ELR (cell line): ENCODE measurements around the gene CCDC116.
A peak's percentile ranks its signal among the peaks of the same experiment; 100 is the strongest.
"Not testable (repeated sequence)": the region's sequence is repeated elsewhere in the genome, so short reads cannot be mapped to it uniquely, and the experiment has no call there.

Source experiments
- DNase-seq: peaks from one replicate; pipeline ENCODE4 v3.0.0-alpha.2; 2015; ENCODE audit warnings: low read depth

CCDC116 gene

GRCh38 chr22:21609556-21610157 is 22.9 kb upstream of the CCDC116 start:
- DNase-seq, result not testable (repeated sequence)

GRCh38 chr22:21611210-21611977 is 21.2 kb upstream of the CCDC116 start:
- DNase-seq, result no peak

- no peak for DNase-seq
These were observed 19.7 kb upstream of the CCDC116 start for GRCh38 chr22:21612858-21613257.

- DNase-seq, result no peak
These were observed 18.9 kb upstream of the CCDC116 start for GRCh38 chr22:21613553-21614233.

- DNase-seq, result no peak
These were observed 16.8 kb upstream of the CCDC116 start for GRCh38 chr22:21615731-21616130.

GRCh38 chr22:21617337-21617736 is 15.2 kb upstream of the CCDC116 start:
- not testable (repeated sequence) for DNase-seq

GRCh38 chr22:21621025-21621424 is 11.5 kb upstream of the CCDC116 start:
- no peak for DNase-seq

- DNase-seq, result no peak
These were observed 10.3 kb upstream of the CCDC116 start for GRCh38 chr22:21622011-21622918.

- no peak for DNase-seq
These were observed 9.5 kb upstream of the CCDC116 start for GRCh38 chr22:21622919-21623647.

GRCh38 chr22:21623648-21623970 is 9.0 kb upstream of the CCDC116 start:
- no peak for DNase-seq

- DNase-seq, result peak; percentile 52
These were observed 8.3 kb upstream of the CCDC116 start for GRCh38 chr22:21624120-21624879.

- peak; percentile 23 for DNase-seq
These were observed 7.4 kb upstream of the CCDC116 start for GRCh38 chr22:21624880-21625791.

GRCh38 chr22:21626073-21626734 is 6.4 kb upstream of the CCDC116 start:
- no peak for DNase-seq

GRCh38 chr22:21626735-21627469 is 5.7 kb upstream of the CCDC116 start:
- DNase-seq, result no peak

GRCh38 chr22:21628386-21629254 is 3.9 kb upstream of the CCDC116 start:
- no peak for DNase-seq

GRCh38 chr22:21629255-21630149 is 3.1 kb upstream of the CCDC116 start, which contains the start of gene YDJC:
YDJC (minus strand) TSS chr22:21630022; CDS start chr22:21630014, 8 bp downstream.
- peak; percentile 94 for DNase-seq
